ENCODE data around the gene IFNA16.

DNA sequence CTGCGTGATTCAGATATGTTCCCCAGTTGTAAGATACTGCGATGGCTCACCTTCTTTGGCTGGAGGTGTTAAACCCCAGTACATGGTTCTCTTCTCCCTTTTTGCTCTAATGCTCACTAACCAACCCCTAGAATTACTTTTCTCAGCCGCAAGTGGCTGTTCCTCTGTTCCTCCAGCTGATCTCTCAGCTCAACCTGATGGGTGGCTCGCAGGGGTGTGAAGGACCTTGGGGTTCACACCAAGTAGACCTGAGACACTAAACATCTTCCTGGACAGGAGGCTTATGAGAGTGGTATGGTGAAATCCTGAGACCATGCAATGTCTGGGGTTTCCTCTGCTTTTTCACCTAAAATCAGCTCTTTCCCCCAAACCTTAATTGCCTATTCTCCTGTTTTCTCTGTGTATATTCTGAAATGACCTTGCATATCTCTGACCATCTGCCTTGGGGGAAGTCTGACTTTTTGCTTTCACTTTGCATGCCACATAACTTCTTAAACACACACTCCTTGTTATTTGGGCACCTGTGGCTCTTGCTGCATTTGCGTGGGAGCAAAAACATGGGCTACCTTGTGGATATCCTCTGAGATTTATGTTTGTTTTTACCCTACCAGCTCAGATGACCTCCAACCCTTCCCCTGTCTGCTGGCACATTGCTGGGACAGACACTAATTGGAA is 38.6 kb upstream of the IFNA16 start:
- TF ChIP-seq, protein P1, sequence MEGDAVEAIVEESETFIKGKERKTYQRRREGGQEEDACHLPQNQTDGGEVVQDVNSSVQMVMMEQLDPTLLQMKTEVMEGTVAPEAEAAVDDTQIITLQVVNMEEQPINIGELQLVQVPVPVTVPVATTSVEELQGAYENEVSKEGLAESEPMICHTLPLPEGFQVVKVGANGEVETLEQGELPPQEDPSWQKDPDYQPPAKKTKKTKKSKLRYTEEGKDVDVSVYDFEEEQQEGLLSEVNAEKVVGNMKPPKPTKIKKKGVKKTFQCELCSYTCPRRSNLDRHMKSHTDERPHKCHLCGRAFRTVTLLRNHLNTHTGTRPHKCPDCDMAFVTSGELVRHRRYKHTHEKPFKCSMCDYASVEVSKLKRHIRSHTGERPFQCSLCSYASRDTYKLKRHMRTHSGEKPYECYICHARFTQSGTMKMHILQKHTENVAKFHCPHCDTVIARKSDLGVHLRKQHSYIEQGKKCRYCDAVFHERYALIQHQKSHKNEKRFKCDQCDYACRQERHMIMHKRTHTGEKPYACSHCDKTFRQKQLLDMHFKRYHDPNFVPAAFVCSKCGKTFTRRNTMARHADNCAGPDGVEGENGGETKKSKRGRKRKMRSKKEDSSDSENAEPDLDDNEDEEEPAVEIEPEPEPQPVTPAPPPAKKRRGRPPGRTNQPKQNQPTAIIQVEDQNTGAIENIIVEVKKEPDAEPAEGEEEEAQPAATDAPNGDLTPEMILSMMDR (IDR thresholded peaks at IDR 0.05) = no peak
- TF ChIP-seq POLR2A (IDR thresholded peaks at IDR 0.05) (no peak), POLR2AphosphoS5 (IDR thresholded peaks at IDR 0.05; ENCODE audit: insufficient read depth in 1 of 2, low read depth in 1 of 2) (no peak)
